Measurements from ENCODE around the gene PMVK. TPM values are rescaled to one million over a fixed set of nuclear protein-coding genes. Genes with fewer than 3 reads are reported as not detected.

Gene PMVK
- total RNA-seq, 1 experiment from 2014 or later: 26.3 TPM

- H3K79me2 ChIP-seq (ENCODE audit: insufficient read depth, low read length): peaks cover 3% of the 10 kb centered on the region; the same call in 1 of the 2 replicates
Observed at GRCh38 chr1:154964359-154964758, 27.8 kb upstream of the PMVK start.

More at GRCh38 chr1:154964359-154964758, 27.8 kb upstream of the PMVK start:
- H3K18ac ChIP-seq (ENCODE audit: insufficient read length, low read depth, low read length): no peak overlapping the region
- H3K9me3 Mint-ChIP-seq: no peaks in the 10 kb centered on the region
- no peak overlapping the region for H2BK15ac ChIP-seq (ENCODE audit: low read depth, low read length)
- H2AK5ac ChIP-seq (ENCODE audit: insufficient read length, low read length): no peak overlapping the region
- no peak overlapping the region for H3K23ac ChIP-seq (ENCODE audit: insufficient read length, low read depth, low read length)
- peaks cover 5% of the 10 kb centered on the region for H3K23me2 ChIP-seq (ENCODE audit: insufficient read length, low read depth, low read length, poor library complexity, severe bottlenecking)
- no peak overlapping the region for H2BK12ac ChIP-seq (ENCODE audit: insufficient read length, low read depth, low read length)
- no peaks in the 10 kb centered on the region for H3K9me3 ChIP-seq (ENCODE audit: control insufficient read depth, low read depth, low read length)
- peaks cover 45 to 80% (median 68%) of the 10 kb centered on the region in 3 experiments for H3K36me3 Mint-ChIP-seq (ENCODE audit: insufficient read depth in 1 of 3, low read depth in 3 of 3)
- H3K4me1 Mint-ChIP-seq: peaks cover 39 to 44% of the 10 kb centered on the region in 2 experiments
- no peak overlapping the region for H2BK20ac ChIP-seq (ENCODE audit: low read depth, low read length, poor library complexity, severe bottlenecking)
- no peaks in the 10 kb centered on the region for H3K27me3 ChIP-seq (ENCODE audit: insufficient read depth, low read length)
- H4K91ac ChIP-seq (ENCODE audit: insufficient read length, low read depth, low read length): no peak overlapping the region
- no peak overlapping the region for H3K9ac ChIP-seq (ENCODE audit: extremely low read depth, insufficient read length, low read length)
- no peak for TF ChIP-seq CTCF (conservative IDR thresholded peaks at IDR 0.05)
- H3K56ac ChIP-seq (ENCODE audit: insufficient read length, low read depth, low read length): no peak overlapping the region
- H3K4me3 Mint-ChIP-seq: no peak overlapping the region
- WGBS (ENCODE audit: extremely low coverage, insufficient read length, low lambda C conversion rate): no CpG with 5 or more reads among the region's 6 CpGs
- H3T11ph ChIP-seq (ENCODE audit: low read length): no peak overlapping the region
- no peaks in the 10 kb centered on the region for H3K27me3 Mint-ChIP-seq (ENCODE audit: low read depth)
- peaks cover 2% of the 10 kb centered on the region; the same call in 1 of the 2 replicates for H3K4me1 ChIP-seq (ENCODE audit: insufficient read depth, low read length)
- no peak overlapping the region for H3K27ac ChIP-seq (ENCODE audit: insufficient read length, low read depth, low read length)
- peaks cover 2% of the 10 kb centered on the region for H4K20me1 ChIP-seq (ENCODE audit: control insufficient read depth, insufficient read depth, insufficient read length)
- H2BK120ac ChIP-seq (ENCODE audit: low read depth, low read length, poor library complexity, severe bottlenecking): no peak overlapping the region
- no peak overlapping the region for H3K4me2 ChIP-seq (ENCODE audit: insufficient read depth, insufficient read length, low read length)
- DNase-seq: no peak
- H3K4ac ChIP-seq (ENCODE audit: low read depth, low read length): no peak overlapping the region
- H4K8ac ChIP-seq (replicated peaks; ENCODE audit: insufficient read length, low read depth, low read length): no peak overlapping the region
- no peak overlapping the region for H2AFZ ChIP-seq (ENCODE audit: low read length)
- no peak overlapping the region for H2BK5ac ChIP-seq (ENCODE audit: insufficient read length, low read length)
- H3K79me1 ChIP-seq (ENCODE audit: insufficient read depth, low read depth, low read length, poor library complexity, severe bottlenecking): peaks cover 7% of the 10 kb centered on the region
- no peak overlapping the region for H3K27ac Mint-ChIP-seq
- H4K5ac ChIP-seq (ENCODE audit: insufficient read length, low read depth, low read length): no peak overlapping the region
- H3K14ac ChIP-seq (ENCODE audit: insufficient read depth, low read length): no peak overlapping the region

All from H9 (cell line).